H1 (cell line): Measurements from ENCODE around the gene NUP107. TPM values are rescaled to one million over a fixed set of nuclear protein-coding genes. Genes with fewer than 3 reads are reported as not detected.

ENCODE experiments used
- ASH2L ChIP-seq: fragments of 200-600, 300-600 bp; sonication (generic); IDR thresholded peaks from one replicate; pipeline ENCODE4 v1.7.1; 2017; ENCODE audit warnings: low read length
- ATF2 ChIP-seq: IDR thresholded peaks from 2 replicates; pipeline ENCODE4 v1.6.1; 2012; ENCODE audit warnings: low read length, inconsistent platforms
- ATF3 ChIP-seq: IDR thresholded peaks from 2 replicates; pipeline ENCODE4 v1.6.1; 2011; ENCODE audit warnings: low read depth, mild to moderate bottlenecking, low read length; ENCODE audit not compliant: insufficient read depth
- BACH1 ChIP-seq: IDR thresholded peaks from 2 replicates; pipeline ENCODE4 v1.6.1; 2012; ENCODE audit warnings: low read length, improper control_type of control experiment
- CREB1 ChIP-seq: IDR thresholded peaks from 2 replicates; pipeline ENCODE4 v1.6.1; 2012; ENCODE audit warnings: inconsistent platforms
- CTBP2 ChIP-seq: IDR thresholded peaks from 2 replicates; pipeline ENCODE4 v1.7.0; 2011; ENCODE audit warnings: borderline replicate concordance, mild to moderate bottlenecking, moderate library complexity, mixed read lengths, low read length; ENCODE audit not compliant: insufficient read depth, insufficient read length
- E2F6 ChIP-seq: IDR thresholded peaks from 2 replicates; pipeline ENCODE4 v1.6.1; 2012; ENCODE audit warnings: inconsistent platforms
- EGR1 ChIP-seq: IDR thresholded peaks from 2 replicates; pipeline ENCODE4 v1.6.1; 2011; ENCODE audit warnings: low read depth, low read length, borderline replicate concordance
- FOSL1 ChIP-seq: IDR thresholded peaks from 2 replicates; pipeline ENCODE4 v1.6.1; 2011; ENCODE audit warnings: mild to moderate bottlenecking, low read depth, low read length, moderate library complexity; ENCODE audit not compliant: insufficient read depth
- GABPA ChIP-seq: IDR thresholded peaks from 2 replicates; pipeline ENCODE4 v1.6.1; 2011; ENCODE audit warnings: mild to moderate bottlenecking, low read length, moderate library complexity, borderline replicate concordance; ENCODE audit not compliant: insufficient read depth
- KDM4A ChIP-seq: IDR thresholded peaks from one replicate; pipeline ENCODE4 v1.7.1; 2012; ENCODE audit warnings: low read depth, mild to moderate bottlenecking, moderate library complexity, low read length, inconsistent platforms; ENCODE audit not compliant: severe bottlenecking
- MAX ChIP-seq: IDR thresholded peaks from 2 replicates; pipeline ENCODE4 v1.6.1; 2012; ENCODE audit warnings: inconsistent platforms
- NRF1 ChIP-seq: IDR thresholded peaks from 2 replicates; pipeline ENCODE4 v1.6.1; 2011; ENCODE audit warnings: mild to moderate bottlenecking, low read depth, low read length, improper control_type of control experiment
- PHF8 ChIP-seq: fragments of 200-600 bp; sonication (generic); conservative IDR thresholded peaks from 2 replicates; pipeline ENCODE4 v1.7.1; 2012; ENCODE audit warnings: low read depth, mild to moderate bottlenecking, inconsistent platforms, low read length, moderate library complexity
- POLR2A ChIP-seq, 2 experiments: IDR thresholded peaks; 1 replicate in 1 of 2; 2 replicates in 1 of 2; pipeline ENCODE4 v1.6.1; 2011; ENCODE audit warnings: low read depth in 2 of 2, low read length in 2 of 2, mild to moderate bottlenecking in 2 of 2; ENCODE audit errors: control extremely low read depth in 1 of 2
- POLR2AphosphoS5 ChIP-seq: IDR thresholded peaks from 2 replicates; pipeline ENCODE4 v1.6.1; 2011; ENCODE audit warnings: low read depth, low read length
- RNF2 ChIP-seq: fragments of 200-900, 300-1000 bp; sonication (generic); IDR thresholded peaks from 2 replicates; pipeline ENCODE4 v1.7.1; 2016; ENCODE audit warnings: borderline replicate concordance, low read depth, mild to moderate bottlenecking, antibody characterized with exemption, low read length; ENCODE audit not compliant: poor library complexity, severe bottlenecking; ENCODE audit errors: missing control alignments
- SP2 ChIP-seq: IDR thresholded peaks from 2 replicates; pipeline ENCODE4 v1.6.1; 2012; ENCODE audit warnings: mild to moderate bottlenecking, low read length, inconsistent platforms
- TAF7 ChIP-seq: optimal IDR thresholded peaks from 2 replicates; pipeline ENCODE3; 2011; ENCODE audit warnings: low read depth, mild to moderate bottlenecking, inconsistent platforms, low read length, moderate library complexity, borderline replicate concordance
- TBP ChIP-seq: IDR thresholded peaks from 2 replicates; pipeline ENCODE4 v1.6.1; 2011; ENCODE audit warnings: low read depth, low read length, improper control_type of control experiment
- YY1 ChIP-seq: IDR thresholded peaks from 2 replicates; pipeline ENCODE4 v1.6.1; 2011; ENCODE audit warnings: low read depth, mild to moderate bottlenecking, low read length
- polyA plus RNA-seq, 7 experiments: library from polyadenylated mRNA; depleted of rRNA in 3 of 7; stranded (reverse) in 5 of 7; unstranded in 2 of 7; fragments of >200 nt in 5 of 7; fragments of 200-250 nt in 2 of 7; gene quantifications; 1 replicate in 5 of 7; 2 replicates in 1 of 7; 4 replicates in 1 of 7; pipeline versions ENCODE4 v1.2.1 to v1.2.3, GENCODE V29; 2011 to 2013; ENCODE audit warnings: missing spikeins in 2 of 7, mixed read lengths in 2 of 7
- total RNA-seq: library from RNA; stranded (reverse); fragmentation: NEBNext Ultra II Directional; extraction: Animal tissue kit (Norgen Biotek cat#: 25700); gene quantifications from 2 replicates; pipeline ENCODE4 v1.2.1, GENCODE V29; 2021

Gene NUP107
- total and polyA plus RNA-seq, 2 of the 8 experiments (the other 6 are each of a cell fraction or from before 2014, with no cell fraction given) = 46.1 to 141 TPM

- TF ChIP-seq FOSL1 (0 out of 2 replicates have a peak, but pooled peaks have one; percentile 57), E2F6 (peak; percentile 64), POLR2AphosphoS5 (peak; percentile 94), TBP (peak; percentile 69), CTBP2 (no peak), PHF8 (peak; percentile 64; the same call in 1 of the 2 replicates), RNF2 (no peak), ASH2L (peak; percentile 72), BACH1 (no peak), MAX (peak; percentile 92), SP2 (no peak), NRF1 (peak; percentile 87), YY1 (0 out of 2 replicates have a peak, but pooled peaks have one; percentile 10), CREB1 (peak; percentile 76; the same call in 1 of the 2 replicates), TAF7 (peak; percentile 81), ATF3 (peak; percentile 78), ATF2 (no peak), EGR1 (peak; percentile 76; the same call in 1 of the 2 replicates), POLR2A (IDR thresholded peaks at IDR 0.05; ENCODE audit: control extremely low read depth in 1 of 2, low read depth in 2 of 2, low read length in 2 of 2) (peak; percentile 60 to 93), KDM4A (peak; percentile 89), GABPA (peak; percentile 38; the same call in 1 of the 2 replicates)
Measured at GRCh38 chr12:68745904-68746571, 59.3 kb downstream of the NUP107 start, which contains the start of gene SLC35E3 (continued).
